ENCODE measurements around the gene KCNG2. TPM values are rescaled to one million over a fixed set of nuclear protein-coding genes. Genes with fewer than 3 reads are reported as not detected.

KCNG2 gene
- total and polyA plus RNA-seq, 2 of the 8 experiments (the other 6 are each of a cell fraction or from before 2014, with no cell fraction given), result 0.19 to 0.74 TPM

GRCh38 chr18:79787527-79787864, 10.2 kb upstream of the KCNG2 start (continued):
- TF ChIP-seq EP300 (IDR thresholded peaks at IDR 0.05; ENCODE audit: borderline replicate concordance in 1 of 2, low read depth in 2 of 2, low read length in 2 of 2) (no peak), TEAD4 (IDR thresholded peaks at IDR 0.05; ENCODE audit: low read depth, low read length) (no peak), TCF12 (IDR thresholded peaks at IDR 0.05; ENCODE audit: low read depth, low read length) (no peak), SP2 (IDR thresholded peaks at IDR 0.05; ENCODE audit: low read length) (no peak)
- TF ChIP-seq, protein P1, sequence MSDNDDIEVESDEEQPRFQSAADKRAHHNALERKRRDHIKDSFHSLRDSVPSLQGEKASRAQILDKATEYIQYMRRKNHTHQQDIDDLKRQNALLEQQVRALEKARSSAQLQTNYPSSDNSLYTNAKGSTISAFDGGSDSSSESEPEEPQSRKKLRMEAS (IDR thresholded peaks at IDR 0.05), result no peak

All from H1 (cell line).